Parathyroid adenoma (tissue), 2 donors: ENCODE results near the gene NENF.

Experiments used
- H2AFZ ChIP-seq: fragments of 300-600 bp; sonication (generic); one replicate; pipeline ENCODE4 v1.7.0; 2017; ENCODE audit warnings: antibody characterized with exemption, mild to moderate bottlenecking
- H3K27ac ChIP-seq: fragments of 300-600 bp; sonication (generic); one replicate; pipeline ENCODE4 v1.7.0; 2017
- H3K27me3 ChIP-seq: fragments of 300-600 bp; sonication (generic); one replicate; pipeline ENCODE4 v1.7.0; 2017; ENCODE audit warnings: low read length; ENCODE audit not compliant: control insufficient read depth, insufficient read depth
- H3K36me3 ChIP-seq: fragments of 300-600 bp; sonication (generic); one replicate; pipeline ENCODE4 v1.7.0; 2017; ENCODE audit warnings: low read length; ENCODE audit not compliant: control insufficient read depth, insufficient read depth
- H3K4me1 ChIP-seq: fragments of 300-600 bp; sonication (generic); one replicate; pipeline ENCODE4 v1.7.0; 2017; ENCODE audit warnings: control low read depth
- H3K4me2 ChIP-seq: fragments of 300-600 bp; sonication (generic); one replicate; pipeline ENCODE4 v1.7.0; 2017; ENCODE audit warnings: low read length
- H3K4me3 ChIP-seq: fragments of 300-600 bp; sonication (generic); one replicate; pipeline ENCODE4 v1.7.0; 2017; ENCODE audit warnings: low read depth, low read length
- H3K79me2 ChIP-seq: fragments of 300-600 bp; sonication (generic); one replicate; pipeline ENCODE4 v1.7.0; 2017; ENCODE audit warnings: control low read depth
- H3K9ac ChIP-seq: fragments of 300-600 bp; sonication (generic); one replicate; pipeline ENCODE4 v1.7.0; 2017; ENCODE audit warnings: mild to moderate bottlenecking
- H3K9me3 ChIP-seq: fragments of 300-600 bp; sonication (generic); one replicate; pipeline ENCODE4 v1.7.0; 2017; ENCODE audit warnings: low read length; ENCODE audit not compliant: control insufficient read depth
- CTCF ChIP-seq: fragments of 300-600 bp; sonication (generic); IDR thresholded peaks from one replicate; pipeline ENCODE4 v1.7.0; 2017; ENCODE audit warnings: antibody characterized with exemption, mild to moderate bottlenecking
- donor health status: primary hyperparathyroidism.

The NENF gene

DNA sequence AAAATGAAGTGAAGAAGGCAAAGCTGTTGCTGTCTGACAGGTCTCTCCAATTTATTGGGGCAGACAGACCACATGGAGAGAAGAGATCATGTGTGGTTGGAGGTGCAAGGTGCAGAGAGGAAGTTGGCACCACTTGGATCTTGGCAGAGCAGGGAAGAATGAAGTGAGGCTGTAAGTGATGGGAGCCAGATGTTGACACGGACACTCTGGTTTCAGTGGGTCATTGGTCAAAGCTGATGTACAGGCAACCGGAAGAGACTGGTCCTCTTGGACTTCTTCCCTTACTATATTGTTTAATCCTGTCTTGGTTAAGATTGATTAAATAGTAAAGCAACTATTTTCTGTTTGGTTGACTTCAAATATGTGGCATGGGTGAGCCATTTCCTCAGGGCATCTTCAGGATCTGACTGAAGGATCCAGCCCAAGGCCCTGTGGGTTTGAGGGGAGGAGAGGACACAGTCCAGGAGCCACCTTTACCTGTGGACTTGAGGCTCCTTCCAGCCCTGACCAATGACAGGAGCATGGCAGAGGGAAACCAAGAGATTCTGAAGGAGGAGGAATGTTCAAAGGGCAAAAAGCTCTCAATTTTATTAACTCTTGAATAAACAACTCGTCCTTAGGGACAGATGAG is 49.4 kb downstream of the NENF start:
- no peaks in the 10 kb centered on the region for H3K36me3 ChIP-seq
- H3K27ac ChIP-seq = no peak overlapping the region
- no peak overlapping the region for H2AFZ ChIP-seq
- no peak overlapping the region for H3K4me3 ChIP-seq
- H3K27me3 ChIP-seq = no peaks in the 10 kb centered on the region
- H3K4me2 ChIP-seq = no peak overlapping the region
- H3K79me2 ChIP-seq = no peaks in the 10 kb centered on the region
- no peaks in the 10 kb centered on the region for H3K4me1 ChIP-seq
- no peaks in the 10 kb centered on the region for H3K9me3 ChIP-seq
- no peak overlapping the region for H3K9ac ChIP-seq
- no peak for TF ChIP-seq CTCF

GRCh38 chr1:212482637-212483441 is 50.1 kb downstream of the NENF start:
- no peak overlapping the region for H3K4me2 ChIP-seq
- H3K9me3 ChIP-seq = no peaks in the 10 kb centered on the region
- no peaks in the 10 kb centered on the region for H3K4me1 ChIP-seq
- no peaks in the 10 kb centered on the region for H3K79me2 ChIP-seq
- no peak overlapping the region for H3K4me3 ChIP-seq
- TF ChIP-seq CTCF = no peak
- no peak overlapping the region for H3K27ac ChIP-seq
- no peaks in the 10 kb centered on the region for H3K36me3 ChIP-seq
- no peaks in the 10 kb centered on the region for H3K27me3 ChIP-seq
- H3K9ac ChIP-seq = no peak overlapping the region
- no peak overlapping the region for H2AFZ ChIP-seq

- Histone ChIP-seq H3K36me3 (no peaks in the 10 kb centered on the region), H3K79me2 (no peaks in the 10 kb centered on the region), H3K9ac (no peak overlapping the region), H2AFZ (no peak overlapping the region), H3K4me1 (no peaks in the 10 kb centered on the region), H3K27me3 (no peaks in the 10 kb centered on the region), H3K27ac (no peak overlapping the region), H3K4me3 (no peak overlapping the region), H3K4me2 (no peak overlapping the region), H3K9me3 (no peaks in the 10 kb centered on the region)
- TF ChIP-seq CTCF = no peak
Observed at GRCh38 chr1:212484701-212485570, 52.2 kb downstream of the NENF start.

DNA sequence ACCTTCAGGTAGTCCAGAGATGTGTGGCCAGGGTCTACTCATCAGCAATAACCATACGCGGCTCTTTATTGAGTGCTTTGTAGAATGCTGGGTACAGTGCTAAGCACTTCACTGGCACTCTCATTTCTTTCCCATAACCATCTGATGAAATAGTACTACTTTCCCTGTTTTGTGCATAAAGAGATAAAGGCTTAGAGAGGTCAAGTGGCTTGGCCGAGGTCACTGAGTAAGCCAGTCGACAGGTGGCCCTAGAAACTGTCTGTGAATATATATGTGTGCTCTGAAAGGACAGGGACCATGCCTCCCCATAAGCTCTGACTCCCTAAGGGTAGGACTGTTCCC is 52.8 kb downstream of the NENF start:
- no peaks in the 10 kb centered on the region for H3K9me3 ChIP-seq
- no peaks in the 10 kb centered on the region for H3K27me3 ChIP-seq
- no peak overlapping the region for H3K27ac ChIP-seq
- no peak overlapping the region for H3K4me2 ChIP-seq
- H2AFZ ChIP-seq = no peak overlapping the region
- H3K36me3 ChIP-seq = no peaks in the 10 kb centered on the region
- no peak for TF ChIP-seq CTCF
- no peaks in the 10 kb centered on the region for H3K79me2 ChIP-seq
- no peak overlapping the region for H3K4me3 ChIP-seq
- no peaks in the 10 kb centered on the region for H3K4me1 ChIP-seq
- no peak overlapping the region for H3K9ac ChIP-seq
